ENCODE data around the gene ABLIM2. TPM values are rescaled to one million over a fixed set of nuclear protein-coding genes. Genes with fewer than 3 reads are reported as not detected.

ABLIM2 gene
- total RNA-seq, 1 donor from 2014 or later, result 5.2 TPM

- no peak for DNase-seq (ENCODE audit: low read depth in 2 of 2)
Measured at GRCh38 chr4:8105306-8106100, 53.1 kb downstream of the ABLIM2 start.

- DNase-seq (ENCODE audit: low read depth in 2 of 2), result no peak
Measured at GRCh38 chr4:8104491-8105305, 53.9 kb downstream of the ABLIM2 start.

GRCh38 chr4:8103421-8104390 lies 54.9 kb downstream of the ABLIM2 start:
- no peak for DNase-seq (ENCODE audit: low read depth in 2 of 2)

- DNase-seq (ENCODE audit: low read depth in 2 of 2), result no peak
Measured at GRCh38 chr4:8102831-8103230, 55.8 kb downstream of the ABLIM2 start.

GRCh38 chr4:8102076-8102355 lies 56.6 kb downstream of the ABLIM2 start:
- no peak for DNase-seq (ENCODE audit: low read depth in 2 of 2)

GRCh38 chr4:8101213-8102075 lies 57.2 kb downstream of the ABLIM2 start:
- DNase-seq (ENCODE audit: low read depth in 2 of 2), result no peak

- peak in 1 of 2 donors; percentile 67 for DNase-seq (ENCODE audit: low read depth in 2 of 2)
Measured at GRCh38 chr4:8099981-8100464, 58.6 kb downstream of the ABLIM2 start.

- DNase-seq (ENCODE audit: low read depth in 2 of 2), result no peak
Measured at GRCh38 chr4:8098506-8098905, 60.1 kb downstream of the ABLIM2 start.

GRCh38 chr4:8097721-8098345 lies 60.8 kb downstream of the ABLIM2 start:
- DNase-seq (ENCODE audit: low read depth in 2 of 2), result no peak

- no peak for DNase-seq (ENCODE audit: low read depth in 2 of 2)
Measured at GRCh38 chr4:8097141-8097541, 61.5 kb downstream of the ABLIM2 start.

- DNase-seq (ENCODE audit: low read depth in 2 of 2), result no peak
Measured at GRCh38 chr4:8096690-8097061, 61.9 kb downstream of the ABLIM2 start.

GRCh38 chr4:8095956-8096689 lies 62.5 kb downstream of the ABLIM2 start:
- DNase-seq (ENCODE audit: low read depth in 2 of 2), result peak in 1 of 2 donors; percentile 62

GRCh38 chr4:8093587-8094274 lies 64.9 kb downstream of the ABLIM2 start:
- DNase-seq (ENCODE audit: low read depth in 2 of 2), result no peak

- no peak for DNase-seq (ENCODE audit: low read depth in 2 of 2)
Measured at GRCh38 chr4:8092282-8092681, 66.3 kb downstream of the ABLIM2 start.

GRCh38 chr4:8090744-8091301 lies 67.8 kb downstream of the ABLIM2 start:
- no peak for DNase-seq (ENCODE audit: low read depth in 2 of 2)

- DNase-seq (ENCODE audit: low read depth in 2 of 2), result peak; percentile 78 to 99
Measured at GRCh38 chr4:8090312-8090711, 68.3 kb downstream of the ABLIM2 start.

- DNase-seq (ENCODE audit: low read depth in 2 of 2), result no peak
Measured at GRCh38 chr4:8089862-8090261, 68.8 kb downstream of the ABLIM2 start.

- no peak for DNase-seq (ENCODE audit: low read depth in 2 of 2)
Measured at GRCh38 chr4:8088966-8089491, 69.6 kb downstream of the ABLIM2 start.

Data from lung microvascular endothelial cell (primary cell).